HCT116 (cell line): Measurements from ENCODE around the gene ZSWIM5. TPM values are rescaled to one million over a fixed set of nuclear protein-coding genes. Genes with fewer than 3 reads are reported as not detected.

Experiments
- ATAC-seq: fragments of 200-7000 bp; cut with Tn5 transposase; 2 replicates; pipeline ENCODE4 v1.9.1; 2020; ENCODE audit warnings: mild to moderate bottlenecking, moderate library complexity
- BruUV-seq: library from RNA; stranded (reverse); fragments of 400-500 nt; replicated peaks from 2 replicates; lab custom pipeline; 2021; lab: Mats Ljungman, UMichigan
- CTCF ChIA-PET: fragments of 300-600 bp; sonication (Branson Sonifier 250); formaldehyde crosslinking; loops from one replicate; lab custom pipeline; 2021; ENCODE audit warnings: antibody characterized with exemption; lab: Charles Lee
- POLR2A ChIA-PET: fragments of 300-600, 350-600 bp; sonication (Branson Sonifier 250); formaldehyde crosslinking; loops from one replicate; lab custom pipeline; 2021; ENCODE audit warnings: antibody characterized with exemption; lab: Charles Lee
- RAD21 ChIA-PET, 2 experiments: fragments of 300-600 bp; sonication (Branson Sonifier 250); formaldehyde crosslinking; loops; one replicate each; lab custom pipeline; 2023; ENCODE audit warnings: low total read pairs in 2 of 2; ENCODE audit not compliant: uncharacterized antibody in 2 of 2, unreplicated experiment in 2 of 2, low non-redundant PET in 1 of 2; lab: Charles Lee
- DNase-seq: peaks from one replicate; pipeline ENCODE4 v3.0.0-alpha.2; 2010; ENCODE audit warnings: low read depth, low spot score
- H2AFZ ChIP-seq: fragments of 200-600 bp; shearing (Covaris generic), sonication (generic); 2 replicates; pipeline ENCODE4 v1.6.1; 2017; ENCODE audit warnings: low read depth, mixed run types, mixed read lengths, antibody characterized with exemption, low read length; ENCODE audit not compliant: poor library complexity, severe bottlenecking
- H3K27ac ChIP-seq: 2 replicates; pipeline ENCODE4 v1.5.1; 2012; ENCODE audit warnings: low read depth, low read length
- H3K27me3 ChIP-seq: fragments of 200-600 bp; sonication (generic); 2 replicates; pipeline ENCODE4 v1.6.1; 2016; ENCODE audit warnings: mixed run types, low read length, mixed read lengths; ENCODE audit not compliant: insufficient read depth
- H3K36me3 ChIP-seq, 2 experiments: fragments of 200-500 bp in 1 of 2; fragments of 200-600 bp in 1 of 2; sonication (Bioruptor generic) in 1 of 2; sonication (generic) in 1 of 2; 2 replicates each; pipeline versions ENCODE4 v1.5.1 to v1.6.1; 2014 to 2016; ENCODE audit warnings: low read length in 2 of 2, inconsistent platforms in 1 of 2, mixed read lengths in 1 of 2, mixed run types in 1 of 2; ENCODE audit not compliant: insufficient read depth in 2 of 2, control insufficient read depth in 1 of 2
- H3K4me1 ChIP-seq, 2 experiments: fragments of 200-600 bp in 1 of 2; sonication (generic) in 1 of 2; 2 replicates each; pipeline versions ENCODE4 v1.5.1 to v1.6.1; 2012 to 2017; ENCODE audit warnings: low read length in 2 of 2, inconsistent platforms in 1 of 2, mild to moderate bottlenecking in 1 of 2, mixed read lengths in 1 of 2, mixed run types in 1 of 2, moderate library complexity in 1 of 2; ENCODE audit not compliant: insufficient read depth in 2 of 2, control insufficient read depth in 1 of 2
- H3K4me2 ChIP-seq: fragments of 200-600 bp; sonication (generic); 2 replicates; pipeline ENCODE4 v1.6.1; 2017; ENCODE audit warnings: mixed run types, low read length, mixed read lengths
- H3K4me3 ChIP-seq, 2 experiments: fragments of 200-600 bp in 1 of 2; sonication (generic) in 1 of 2; replicated peaks in 1 of 2; 2 replicates each; pipeline ENCODE4 v1.5.1; 2011 to 2016; ENCODE audit warnings: low read length in 2 of 2, control low read depth in 1 of 2, low read depth in 1 of 2, mild to moderate bottlenecking in 1 of 2, mixed read lengths in 1 of 2, mixed run types in 1 of 2
- H3K79me2 ChIP-seq: fragments of 200-600 bp; sonication (generic); 2 replicates; pipeline ENCODE4 v1.6.1; 2017; ENCODE audit warnings: mild to moderate bottlenecking, mixed run types, low read length, moderate library complexity, mixed read lengths; ENCODE audit not compliant: insufficient read depth
- H3K9ac ChIP-seq: fragments of 200-600 bp; sonication (generic); 2 replicates; pipeline ENCODE4 v1.6.1; 2016; ENCODE audit warnings: low read length, mixed read lengths
- H3K9me2 ChIP-seq: fragments of 200-600 bp; sonication (generic), shearing (Covaris generic); 2 replicates; pipeline ENCODE4 v1.6.1; 2017; ENCODE audit warnings: mixed run types, mild to moderate bottlenecking, moderate library complexity; ENCODE audit not compliant: insufficient read depth
- H3K9me3 ChIP-seq, 2 experiments: fragments of 200-500 bp in 1 of 2; fragments of 200-600 bp in 1 of 2; sonication (Bioruptor generic) in 1 of 2; sonication (generic) in 1 of 2; 2 replicates each; pipeline ENCODE4 v1.6.1; 2014 to 2017; ENCODE audit warnings: low read length in 2 of 2, mixed read lengths in 2 of 2, inconsistent platforms in 1 of 2, low read depth in 1 of 2, mild to moderate bottlenecking in 1 of 2, mixed run types in 1 of 2, moderate library complexity in 1 of 2; ENCODE audit not compliant: control insufficient read depth in 1 of 2, insufficient read depth in 1 of 2
- H4K20me1 ChIP-seq: fragments of 200-600 bp; sonication (generic), shearing (Covaris generic); 2 replicates; pipeline ENCODE4 v1.6.1; 2017; ENCODE audit warnings: mixed run types, mild to moderate bottlenecking, moderate library complexity; ENCODE audit not compliant: insufficient read depth
- CEBPB ChIP-seq: IDR thresholded peaks from 2 replicates; pipeline ENCODE4 v1.6.1; 2012; ENCODE audit warnings: low read depth
- ELF1 ChIP-seq: IDR thresholded peaks from 2 replicates; pipeline ENCODE4 v1.6.1; 2012; ENCODE audit warnings: low read depth, borderline replicate concordance
- EZH2 ChIP-seq: fragments of 200-600 bp; sonication (generic); IDR thresholded peaks from 2 replicates; pipeline ENCODE4 v1.6.1; 2017; ENCODE audit warnings: antibody characterized with exemption, mixed run types
- ZFX ChIP-seq: fragments of 450-650 bp; IDR thresholded peaks from 2 replicates; pipeline ENCODE4 v1.6.1; 2017
- intact Hi-C: fragments of 100-400 bp; cut with micrococcal nuclease; formaldehyde crosslinking; loops from 2 replicates; pipeline ENCODE4 v1.10.0; 2022
- total RNA-seq: library from RNA; stranded (reverse); gene quantifications from one replicate; pipeline ENCODE4 v1.2.1, GENCODE V29; 2021; ENCODE audit not compliant: unreplicated experiment
- TF ChIP-seq, protein P1 (sequence below): IDR thresholded peaks from 2 replicates; pipeline ENCODE4 v1.6.1; 2011; ENCODE audit warnings: mild to moderate bottlenecking, low read length, moderate library complexity; ENCODE audit not compliant: insufficient replicate concordance; ENCODE audit errors: extremely low read depth
- TF ChIP-seq, protein P2 (sequence below): IDR thresholded peaks from 2 replicates; pipeline ENCODE4 v1.6.1; 2012; ENCODE audit warnings: low read depth

ZSWIM5 gene
- total RNA-seq, 1 experiment from 2014 or later: 1.1 TPM

DNA sequence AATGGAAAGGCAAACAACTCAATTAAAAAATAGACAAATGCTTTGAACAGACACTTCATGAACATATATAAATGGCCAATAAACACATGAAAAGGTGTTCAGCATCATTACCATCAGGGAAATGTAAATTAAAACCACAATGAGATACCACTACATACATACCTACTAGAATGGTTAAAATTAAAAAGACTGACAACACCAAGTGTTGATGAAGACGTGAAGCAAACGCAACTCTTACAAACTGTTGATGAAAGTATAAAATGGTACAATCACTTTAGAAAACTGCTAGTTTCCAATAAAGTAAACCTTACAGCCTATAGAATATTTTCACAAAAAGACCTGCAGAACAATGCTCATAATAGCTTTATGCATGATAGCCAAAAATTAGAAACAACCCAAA, 230.2 kb downstream of the ZSWIM5 start:
- H3K27ac ChIP-seq: no peak overlapping the region
- no TSS peak for BruUV-seq
- DNase-seq (no peak), ATAC-seq (no peak)
- TF ChIP-seq ELF1 (no peak), ZFX (no peak), CEBPB (no peak), EZH2 (no peak)
- TF ChIP-seq, protein P1, sequence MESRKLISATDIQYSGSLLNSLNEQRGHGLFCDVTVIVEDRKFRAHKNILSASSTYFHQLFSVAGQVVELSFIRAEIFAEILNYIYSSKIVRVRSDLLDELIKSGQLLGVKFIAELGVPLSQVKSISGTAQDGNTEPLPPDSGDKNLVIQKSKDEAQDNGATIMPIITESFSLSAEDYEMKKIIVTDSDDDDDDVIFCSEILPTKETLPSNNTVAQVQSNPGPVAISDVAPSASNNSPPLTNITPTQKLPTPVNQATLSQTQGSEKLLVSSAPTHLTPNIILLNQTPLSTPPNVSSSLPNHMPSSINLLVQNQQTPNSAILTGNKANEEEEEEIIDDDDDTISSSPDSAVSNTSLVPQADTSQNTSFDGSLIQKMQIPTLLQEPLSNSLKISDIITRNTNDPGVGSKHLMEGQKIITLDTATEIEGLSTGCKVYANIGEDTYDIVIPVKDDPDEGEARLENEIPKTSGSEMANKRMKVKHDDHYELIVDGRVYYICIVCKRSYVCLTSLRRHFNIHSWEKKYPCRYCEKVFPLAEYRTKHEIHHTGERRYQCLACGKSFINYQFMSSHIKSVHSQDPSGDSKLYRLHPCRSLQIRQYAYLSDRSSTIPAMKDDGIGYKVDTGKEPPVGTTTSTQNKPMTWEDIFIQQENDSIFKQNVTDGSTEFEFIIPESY: no peak
- TF ChIP-seq, protein P2, sequence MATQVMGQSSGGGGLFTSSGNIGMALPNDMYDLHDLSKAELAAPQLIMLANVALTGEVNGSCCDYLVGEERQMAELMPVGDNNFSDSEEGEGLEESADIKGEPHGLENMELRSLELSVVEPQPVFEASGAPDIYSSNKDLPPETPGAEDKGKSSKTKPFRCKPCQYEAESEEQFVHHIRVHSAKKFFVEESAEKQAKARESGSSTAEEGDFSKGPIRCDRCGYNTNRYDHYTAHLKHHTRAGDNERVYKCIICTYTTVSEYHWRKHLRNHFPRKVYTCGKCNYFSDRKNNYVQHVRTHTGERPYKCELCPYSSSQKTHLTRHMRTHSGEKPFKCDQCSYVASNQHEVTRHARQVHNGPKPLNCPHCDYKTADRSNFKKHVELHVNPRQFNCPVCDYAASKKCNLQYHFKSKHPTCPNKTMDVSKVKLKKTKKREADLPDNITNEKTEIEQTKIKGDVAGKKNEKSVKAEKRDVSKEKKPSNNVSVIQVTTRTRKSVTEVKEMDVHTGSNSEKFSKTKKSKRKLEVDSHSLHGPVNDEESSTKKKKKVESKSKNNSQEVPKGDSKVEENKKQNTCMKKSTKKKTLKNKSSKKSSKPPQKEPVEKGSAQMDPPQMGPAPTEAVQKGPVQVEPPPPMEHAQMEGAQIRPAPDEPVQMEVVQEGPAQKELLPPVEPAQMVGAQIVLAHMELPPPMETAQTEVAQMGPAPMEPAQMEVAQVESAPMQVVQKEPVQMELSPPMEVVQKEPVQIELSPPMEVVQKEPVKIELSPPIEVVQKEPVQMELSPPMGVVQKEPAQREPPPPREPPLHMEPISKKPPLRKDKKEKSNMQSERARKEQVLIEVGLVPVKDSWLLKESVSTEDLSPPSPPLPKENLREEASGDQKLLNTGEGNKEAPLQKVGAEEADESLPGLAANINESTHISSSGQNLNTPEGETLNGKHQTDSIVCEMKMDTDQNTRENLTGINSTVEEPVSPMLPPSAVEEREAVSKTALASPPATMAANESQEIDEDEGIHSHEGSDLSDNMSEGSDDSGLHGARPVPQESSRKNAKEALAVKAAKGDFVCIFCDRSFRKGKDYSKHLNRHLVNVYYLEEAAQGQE: no peak
- no peaks in the 10 kb centered on the region for H4K20me1 ChIP-seq
- intact Hi-C loops: no loop called here
- H3K4me3 ChIP-seq: no peak overlapping the region
- CTCF ChIA-PET: no interaction called here
- H3K36me3 ChIP-seq: peaks cover 11 to 19% of the 10 kb centered on the region in 2 experiments; a peak in 3 of 4 replicates
- POLR2A ChIA-PET: no interaction called here
- no peaks in the 10 kb centered on the region for H3K9me3 ChIP-seq
- H3K9ac ChIP-seq: no peak overlapping the region
- no peaks in the 10 kb centered on the region for H3K79me2 ChIP-seq
- no peaks in the 10 kb centered on the region for H3K27me3 ChIP-seq
- H3K4me2 ChIP-seq: no peak overlapping the region
- RAD21 ChIA-PET: no interaction called here
- H3K9me2 ChIP-seq: no peaks in the 10 kb centered on the region
- H2AFZ ChIP-seq: no peak overlapping the region
- no peaks in the 10 kb centered on the region for H3K4me1 ChIP-seq
